Measurements from ENCODE around the gene FOXL2.

Gene FOXL2

DNA sequence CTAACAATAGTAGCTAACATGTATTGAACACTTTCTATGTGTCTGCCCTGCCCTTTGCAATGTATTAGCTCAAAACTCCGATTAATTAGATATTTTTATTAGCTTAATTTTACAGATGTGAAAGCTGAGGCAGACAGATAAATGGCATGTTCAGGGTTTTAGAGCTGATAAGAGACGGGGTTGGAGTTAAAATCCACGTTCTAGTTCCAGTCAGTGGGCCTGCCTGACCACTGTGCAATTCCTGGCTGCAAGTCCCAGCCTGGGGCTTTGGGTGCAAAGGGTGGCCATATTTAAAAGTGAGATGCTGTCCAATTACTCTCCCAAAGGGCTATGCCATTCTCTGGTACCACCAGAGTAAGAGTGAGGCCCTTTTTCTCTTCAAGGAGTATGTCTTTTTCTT, 33.2 kb downstream of the FOXL2 start:
- no peak for DNase-seq (ENCODE audit: extremely low read depth, low read depth)
- TF ChIP-seq, protein P1, sequence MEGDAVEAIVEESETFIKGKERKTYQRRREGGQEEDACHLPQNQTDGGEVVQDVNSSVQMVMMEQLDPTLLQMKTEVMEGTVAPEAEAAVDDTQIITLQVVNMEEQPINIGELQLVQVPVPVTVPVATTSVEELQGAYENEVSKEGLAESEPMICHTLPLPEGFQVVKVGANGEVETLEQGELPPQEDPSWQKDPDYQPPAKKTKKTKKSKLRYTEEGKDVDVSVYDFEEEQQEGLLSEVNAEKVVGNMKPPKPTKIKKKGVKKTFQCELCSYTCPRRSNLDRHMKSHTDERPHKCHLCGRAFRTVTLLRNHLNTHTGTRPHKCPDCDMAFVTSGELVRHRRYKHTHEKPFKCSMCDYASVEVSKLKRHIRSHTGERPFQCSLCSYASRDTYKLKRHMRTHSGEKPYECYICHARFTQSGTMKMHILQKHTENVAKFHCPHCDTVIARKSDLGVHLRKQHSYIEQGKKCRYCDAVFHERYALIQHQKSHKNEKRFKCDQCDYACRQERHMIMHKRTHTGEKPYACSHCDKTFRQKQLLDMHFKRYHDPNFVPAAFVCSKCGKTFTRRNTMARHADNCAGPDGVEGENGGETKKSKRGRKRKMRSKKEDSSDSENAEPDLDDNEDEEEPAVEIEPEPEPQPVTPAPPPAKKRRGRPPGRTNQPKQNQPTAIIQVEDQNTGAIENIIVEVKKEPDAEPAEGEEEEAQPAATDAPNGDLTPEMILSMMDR (IDR thresholded peaks at IDR 0.05; ENCODE audit: low read depth, low read length): no peak

DNA sequence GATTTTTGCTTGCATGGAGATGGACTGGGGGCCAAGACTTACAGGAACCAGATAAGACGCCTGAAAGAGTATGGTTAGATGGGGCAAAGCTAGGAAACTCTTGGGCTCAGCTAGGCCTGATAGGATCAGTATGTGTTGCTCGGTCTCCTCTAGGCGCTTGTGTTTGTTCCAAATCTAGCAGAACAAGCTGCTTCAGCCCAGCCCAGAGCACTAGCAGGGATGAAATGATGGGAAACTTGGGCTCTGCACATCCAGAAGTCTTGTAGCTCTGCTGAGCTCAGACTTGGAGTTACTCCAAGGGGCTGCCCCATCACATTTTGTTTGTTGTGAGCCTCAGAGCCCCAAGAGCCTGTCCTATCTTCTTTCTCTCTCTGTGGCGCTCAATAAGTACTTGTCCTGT, 34.7 kb downstream of the FOXL2 start:
- TF ChIP-seq, protein P1 (IDR thresholded peaks at IDR 0.05; ENCODE audit: low read depth, low read length): no peak
- DNase-seq (ENCODE audit: extremely low read depth, low read depth): no peak

DNA sequence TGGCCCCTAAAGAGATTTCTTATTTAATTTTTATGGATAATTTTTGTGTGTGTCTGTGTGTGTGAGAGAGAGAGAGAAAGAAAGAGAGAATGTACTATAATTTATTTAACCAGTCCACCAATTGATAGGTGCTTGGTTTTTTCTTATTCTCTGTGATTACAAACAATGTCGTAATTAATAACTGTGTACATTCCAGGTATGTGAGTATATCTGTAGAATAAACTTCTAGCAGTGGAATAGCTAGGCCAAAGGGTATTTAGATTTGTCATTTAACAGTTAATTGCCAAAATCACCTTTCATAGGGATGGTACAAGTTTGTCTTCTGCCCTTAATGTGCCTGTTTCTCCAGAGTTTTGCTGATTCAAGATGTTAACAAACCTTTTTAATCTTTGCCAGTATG, 35.3 kb downstream of the FOXL2 start:
- TF ChIP-seq, protein P1 (IDR thresholded peaks at IDR 0.05; ENCODE audit: low read depth, low read length): no peak
- DNase-seq (ENCODE audit: extremely low read depth, low read depth): no peak

DNA sequence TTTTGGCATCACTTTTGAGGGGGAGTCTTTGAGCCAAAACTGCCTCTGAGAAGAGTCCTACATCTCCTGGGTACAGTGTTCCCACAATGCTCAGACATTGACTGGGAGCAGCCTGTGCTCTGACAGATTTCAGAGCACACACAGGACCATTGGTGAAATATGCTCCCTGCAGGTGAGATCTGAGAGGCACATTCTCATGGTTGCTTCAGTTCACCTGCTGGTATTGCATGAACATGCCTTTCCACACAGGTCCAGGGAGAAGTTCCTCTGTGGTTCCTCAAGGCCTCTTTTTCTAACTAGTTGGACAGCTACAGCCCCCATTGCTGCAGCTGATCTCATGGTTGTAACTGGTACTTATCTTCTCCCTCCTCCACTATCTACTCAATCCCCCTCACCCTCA, 37.0 kb downstream of the FOXL2 start:
- TF ChIP-seq, protein P1 (IDR thresholded peaks at IDR 0.05; ENCODE audit: low read depth, low read length): no peak
- no peak for DNase-seq (ENCODE audit: extremely low read depth, low read depth)

DNA sequence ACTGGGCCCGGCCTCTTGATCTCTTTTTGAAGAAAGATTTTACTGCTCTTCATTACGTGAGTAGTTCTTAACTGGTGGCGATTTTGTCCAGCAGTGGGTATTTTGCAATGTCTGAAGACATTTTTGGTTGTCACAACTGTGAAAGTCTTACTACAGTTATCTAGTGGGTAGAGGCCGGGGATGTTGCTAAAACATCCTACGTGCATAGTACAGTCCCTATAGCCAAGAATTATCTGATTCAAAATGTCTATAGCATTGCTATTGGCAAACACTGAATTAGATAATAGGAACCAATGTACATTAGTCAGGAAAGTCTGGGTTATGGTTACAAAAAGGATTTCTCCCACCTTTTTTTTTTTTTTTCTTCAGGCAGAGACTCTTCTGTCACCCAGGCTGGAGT, 38.1 kb downstream of the FOXL2 start:
- no peak for DNase-seq (ENCODE audit: extremely low read depth, low read depth)
- TF ChIP-seq, protein P1 (IDR thresholded peaks at IDR 0.05; ENCODE audit: low read depth, low read length): no peak

DNA sequence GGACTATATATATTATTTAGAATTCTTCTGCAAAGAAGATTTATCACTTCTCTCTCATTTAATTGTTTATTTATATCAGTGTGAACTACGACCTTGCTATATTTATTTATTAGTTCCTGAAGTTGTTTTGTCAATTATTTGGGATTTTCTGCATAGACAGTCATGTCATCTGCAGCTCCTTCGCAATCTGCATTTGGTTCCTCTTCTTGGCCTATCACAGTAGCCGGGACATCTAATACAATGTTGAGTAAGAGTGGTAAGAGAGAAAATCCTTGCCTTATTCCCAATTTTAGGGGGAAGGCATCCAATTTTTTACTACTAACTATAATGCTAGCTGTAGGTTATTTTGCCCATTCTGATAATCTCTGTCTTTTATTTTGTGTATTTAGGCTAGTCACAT, 39.4 kb downstream of the FOXL2 start:
- no peak for DNase-seq (ENCODE audit: extremely low read depth, low read depth)
- TF ChIP-seq, protein P1 (IDR thresholded peaks at IDR 0.05; ENCODE audit: low read depth, low read length): no peak

DNA sequence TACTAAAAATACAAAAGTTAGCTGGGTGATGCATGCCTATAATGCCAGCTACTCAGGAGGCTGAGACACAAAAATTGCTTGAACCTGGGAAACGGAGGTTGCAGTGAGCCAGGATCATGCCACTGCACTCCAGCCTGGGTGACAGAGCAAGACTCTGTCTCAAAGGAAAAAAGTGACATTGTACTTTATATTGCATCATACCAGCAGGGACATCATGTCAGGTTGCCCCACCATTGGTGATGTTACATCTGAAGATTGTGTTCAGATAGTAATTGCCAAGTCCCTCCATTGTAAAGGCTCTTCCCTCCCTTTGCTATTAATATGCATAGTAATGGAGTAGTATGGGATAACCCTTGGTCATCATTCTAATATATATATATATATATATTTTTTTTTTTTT, 44.8 kb downstream of the FOXL2 start:
- DNase-seq (ENCODE audit: extremely low read depth, low read depth): no peak
- TF ChIP-seq, protein P1 (IDR thresholded peaks at IDR 0.05; ENCODE audit: low read depth, low read length): no peak
